MM.1S (cell line): ENCODE data around the gene RUFY2.

ENCODE experiments used
- DNase-seq: peaks from one replicate; pipeline ENCODE4 v3.0.0-alpha.2; 2015
- H2AFZ ChIP-seq: fragments of 300-600 bp; sonication (generic); 2 replicates; pipeline ENCODE4 v1.6.0; 2016; ENCODE audit warnings: antibody characterized with exemption, low read length
- H3F3A ChIP-seq: fragments of 300-600 bp; sonication (generic); 2 replicates; pipeline ENCODE4 v1.6.1; 2016; ENCODE audit warnings: mild to moderate bottlenecking, antibody characterized with exemption, low read length, moderate library complexity, mixed read lengths; ENCODE audit not compliant: insufficient read depth
- H3K27ac ChIP-seq: fragments of 300-600 bp; sonication (generic); 2 replicates; pipeline ENCODE4 v1.5.1; 2016; ENCODE audit warnings: mild to moderate bottlenecking, low read length
- H3K27me3 ChIP-seq: fragments of 300-600 bp; sonication (generic); replicated peaks from 2 replicates; pipeline ENCODE4 v1.6.0; 2016; ENCODE audit warnings: low read length; ENCODE audit not compliant: insufficient read depth
- H3K36me3 ChIP-seq: fragments of 300-600 bp; sonication (generic); replicated peaks from 2 replicates; pipeline ENCODE4 v1.6.1; 2016; ENCODE audit warnings: mild to moderate bottlenecking, low read length, mixed read lengths; ENCODE audit not compliant: insufficient read depth
- H3K4me1 ChIP-seq: fragments of 300-600 bp; sonication (generic); 2 replicates; pipeline ENCODE4 v1.6.1; 2016; ENCODE audit warnings: low read length, mixed read lengths
- H3K4me2 ChIP-seq: fragments of 300-600 bp; sonication (generic); 2 replicates; pipeline ENCODE4 v1.6.0; 2016; ENCODE audit warnings: low read depth, low read length
- H3K4me3 ChIP-seq: fragments of 300-600 bp; sonication (generic); 2 replicates; pipeline ENCODE4 v1.5.1; 2016; ENCODE audit warnings: low read length, mixed read lengths
- H3K79me2 ChIP-seq: fragments of 300-600 bp; sonication (generic); 2 replicates; pipeline ENCODE4 v1.6.1; 2016; ENCODE audit warnings: mixed run types, low read length, mixed read lengths
- H3K9ac ChIP-seq: fragments of 300-600 bp; sonication (generic); 2 replicates; pipeline ENCODE4 v1.6.1; 2016; ENCODE audit warnings: low read length, mixed read lengths
- H3K9me2 ChIP-seq: fragments of 300-600 bp; sonication (generic); replicated peaks from 2 replicates; pipeline ENCODE4 v1.6.1; 2016; ENCODE audit warnings: mild to moderate bottlenecking, low read length, mixed read lengths; ENCODE audit not compliant: insufficient read depth
- H3K9me3 ChIP-seq: fragments of 300-600 bp; sonication (generic); replicated peaks from 2 replicates; pipeline ENCODE4 v1.6.1; 2016; ENCODE audit warnings: mild to moderate bottlenecking, low read length, mixed read lengths; ENCODE audit not compliant: insufficient read depth
- H4K20me1 ChIP-seq: fragments of 300-600 bp; sonication (generic); 2 replicates; pipeline ENCODE4 v1.6.1; 2016; ENCODE audit warnings: mild to moderate bottlenecking, low read length, moderate library complexity, mixed read lengths; ENCODE audit not compliant: insufficient read depth
- EZH2 ChIP-seq: fragments of 300-600 bp; sonication (generic); optimal IDR thresholded peaks from 2 replicates; pipeline ENCODE3; 2017; ENCODE audit warnings: low read depth, mild to moderate bottlenecking, antibody characterized with exemption, low read length, mixed read lengths
- EZH2phosphoT487 ChIP-seq: fragments of 300-600 bp; sonication (generic); IDR thresholded peaks from 2 replicates; pipeline ENCODE4 v1.6.1; 2018; ENCODE audit warnings: antibody characterized with exemption, low read length
- TF ChIP-seq, protein P1 (sequence below): fragments of 300-600 bp; sonication (generic); IDR thresholded peaks from 2 replicates; pipeline ENCODE4 v1.5.1; 2016; ENCODE audit warnings: antibody characterized with exemption, low read length, mixed read lengths

Gene RUFY2

DNA sequence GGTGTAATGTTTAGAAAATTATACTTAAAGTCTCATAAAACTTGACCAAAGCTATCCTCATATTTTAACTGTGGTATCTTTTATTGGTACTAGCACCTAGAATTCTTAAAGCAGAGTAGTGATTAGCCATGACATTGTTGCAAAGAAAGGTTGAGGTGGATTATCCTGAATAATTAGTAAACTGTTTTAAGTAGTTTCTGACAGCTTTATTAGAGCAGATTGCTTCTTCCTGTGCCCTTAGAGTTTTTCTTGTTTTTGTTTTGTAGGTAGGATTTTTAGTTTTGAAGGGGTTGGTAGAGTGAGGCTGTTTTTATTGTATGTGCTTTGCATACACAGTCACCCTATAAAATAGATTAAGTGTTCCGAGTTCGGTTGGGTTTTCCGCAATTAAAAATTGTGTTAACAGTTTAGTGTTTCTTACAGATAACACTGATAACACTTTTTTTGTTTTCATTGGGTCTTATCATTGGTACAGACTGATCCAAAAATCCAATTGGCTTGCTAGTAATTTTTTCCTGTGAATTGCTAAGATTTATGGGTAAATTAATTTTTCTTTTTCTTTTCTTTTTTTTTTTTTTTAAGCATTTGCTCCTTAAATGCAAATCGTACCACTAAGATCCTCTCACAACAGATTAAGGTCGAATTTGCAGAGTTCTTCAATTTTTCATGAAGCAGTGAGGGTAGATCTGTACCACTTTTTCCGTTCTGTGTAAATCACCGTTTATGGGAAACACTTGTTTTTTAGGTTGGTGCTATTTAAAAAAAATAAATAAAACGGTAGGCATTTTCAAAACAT lies 72.2 kb downstream of the RUFY2 start:
- Histone ChIP-seq H3K4me2 (peak overlapping the region; percentile 50), H3K4me1 (peaks cover 40% of the 10 kb centered on the region), H3K9me3 (no peaks in the 10 kb centered on the region), H3K9ac (peak overlapping the region; percentile 99; the same call in 1 of the 2 replicates), H3K27me3 (no peaks in the 10 kb centered on the region), H3K9me2 (no peaks in the 10 kb centered on the region), H3K79me2 (peaks cover 80% of the 10 kb centered on the region), H3K36me3 (peaks cover 33% of the 10 kb centered on the region; the same call in 1 of the 2 replicates), H3K27ac (no peak overlapping the region), H4K20me1 (peaks cover 65% of the 10 kb centered on the region), H3F3A (peaks cover 23% of the 10 kb centered on the region), H3K4me3 (peak overlapping the region; percentile 97), H2AFZ (no peak overlapping the region)
- DNase-seq: no peak
- TF ChIP-seq EZH2 (no peak), EZH2phosphoT487 (no peak)
- TF ChIP-seq, protein P1, sequence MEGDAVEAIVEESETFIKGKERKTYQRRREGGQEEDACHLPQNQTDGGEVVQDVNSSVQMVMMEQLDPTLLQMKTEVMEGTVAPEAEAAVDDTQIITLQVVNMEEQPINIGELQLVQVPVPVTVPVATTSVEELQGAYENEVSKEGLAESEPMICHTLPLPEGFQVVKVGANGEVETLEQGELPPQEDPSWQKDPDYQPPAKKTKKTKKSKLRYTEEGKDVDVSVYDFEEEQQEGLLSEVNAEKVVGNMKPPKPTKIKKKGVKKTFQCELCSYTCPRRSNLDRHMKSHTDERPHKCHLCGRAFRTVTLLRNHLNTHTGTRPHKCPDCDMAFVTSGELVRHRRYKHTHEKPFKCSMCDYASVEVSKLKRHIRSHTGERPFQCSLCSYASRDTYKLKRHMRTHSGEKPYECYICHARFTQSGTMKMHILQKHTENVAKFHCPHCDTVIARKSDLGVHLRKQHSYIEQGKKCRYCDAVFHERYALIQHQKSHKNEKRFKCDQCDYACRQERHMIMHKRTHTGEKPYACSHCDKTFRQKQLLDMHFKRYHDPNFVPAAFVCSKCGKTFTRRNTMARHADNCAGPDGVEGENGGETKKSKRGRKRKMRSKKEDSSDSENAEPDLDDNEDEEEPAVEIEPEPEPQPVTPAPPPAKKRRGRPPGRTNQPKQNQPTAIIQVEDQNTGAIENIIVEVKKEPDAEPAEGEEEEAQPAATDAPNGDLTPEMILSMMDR: no peak

DNA sequence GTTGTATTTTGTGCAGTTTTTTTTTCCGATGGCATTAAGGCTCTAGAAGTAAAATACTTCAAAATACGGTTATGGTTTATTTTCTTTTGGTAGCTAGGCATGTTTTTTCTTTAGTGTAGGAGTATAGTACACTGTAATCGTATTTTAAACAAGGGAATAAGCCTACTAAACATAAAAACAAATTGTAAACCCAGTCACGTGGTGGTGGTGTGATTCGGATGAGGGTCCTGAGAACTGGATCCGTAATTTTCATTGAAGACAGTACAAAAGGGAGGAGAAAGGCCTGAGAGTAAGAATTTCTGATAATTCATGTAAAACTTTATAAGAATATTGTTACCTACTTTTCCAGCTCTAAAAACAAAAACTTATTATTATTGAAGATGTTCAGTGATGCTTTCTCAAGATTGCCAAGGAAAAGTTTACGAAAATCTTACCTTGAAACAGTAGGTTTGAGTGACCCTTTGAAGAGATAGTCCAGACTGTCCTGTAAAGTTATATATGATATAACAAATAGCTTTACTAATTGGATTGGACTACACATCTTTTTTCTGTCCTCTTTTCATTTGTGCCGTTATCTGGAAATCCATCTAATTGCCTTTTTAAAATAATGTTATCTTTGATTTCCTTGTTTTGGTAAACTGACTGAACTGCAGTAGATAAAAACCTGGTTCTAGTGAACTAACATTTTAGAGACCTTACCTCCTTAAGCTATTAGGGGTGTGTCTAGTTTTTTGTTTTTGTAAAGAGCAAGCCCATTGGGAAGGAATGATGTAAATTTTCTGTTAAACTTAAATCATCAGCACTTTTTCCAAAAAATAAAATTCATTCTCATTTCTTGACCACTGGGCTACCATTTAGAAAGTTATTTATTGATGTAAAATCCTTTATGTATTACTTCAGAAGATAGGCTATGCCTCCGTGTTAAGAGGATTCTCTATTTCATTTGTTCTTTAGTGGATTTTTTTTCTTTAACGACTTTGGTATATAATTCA lies 73.3 kb downstream of the RUFY2 start:
- H3K9me2 ChIP-seq: no peaks in the 10 kb centered on the region
- H3K9me3 ChIP-seq: no peaks in the 10 kb centered on the region
- no peak for TF ChIP-seq EZH2
- no peak for TF ChIP-seq EZH2phosphoT487
- TF ChIP-seq, protein P1: no peak
- peak overlapping the region; percentile 97 for H3K4me3 ChIP-seq
- peaks cover 23% of the 10 kb centered on the region; the same call in 1 of the 2 replicates for H3K36me3 ChIP-seq
- peaks cover 28% of the 10 kb centered on the region for H3K4me1 ChIP-seq
- H4K20me1 ChIP-seq: peaks cover 59% of the 10 kb centered on the region
- peak overlapping the region; percentile 50 for H3K4me2 ChIP-seq
- H3F3A ChIP-seq: peaks cover 18% of the 10 kb centered on the region; the same call in 1 of the 2 replicates
- no peak overlapping the region for H2AFZ ChIP-seq
- H3K9ac ChIP-seq: peak overlapping the region; percentile 99
- DNase-seq: no peak
- H3K27me3 ChIP-seq: no peaks in the 10 kb centered on the region
- H3K79me2 ChIP-seq: peaks cover 69% of the 10 kb centered on the region
- peak overlapping the region; percentile 88; the same call in 1 of the 2 replicates for H3K27ac ChIP-seq

DNA sequence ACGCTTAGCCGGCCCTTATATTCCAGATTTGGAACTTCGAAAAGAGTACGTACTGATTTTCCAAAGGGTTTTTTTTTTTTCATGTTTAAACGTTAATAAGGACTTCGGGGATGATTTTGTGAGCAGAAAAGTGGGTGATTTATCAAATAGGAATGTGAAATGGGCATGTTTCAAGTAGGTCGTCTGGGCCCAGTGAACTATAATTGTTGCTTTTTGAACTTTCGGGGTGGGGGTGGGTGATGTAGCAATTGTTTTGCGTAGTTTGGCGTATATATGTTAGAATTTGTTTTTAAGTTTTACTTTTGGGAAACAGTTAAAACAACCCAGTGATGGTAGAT lies 74.0 kb downstream of the RUFY2 start:
- Histone ChIP-seq H3K36me3 (peaks cover 18% of the 10 kb centered on the region; the same call in 1 of the 2 replicates), H3K79me2 (peaks cover 62% of the 10 kb centered on the region), H3K4me3 (peak overlapping the region; percentile 97), H3K9me3 (no peaks in the 10 kb centered on the region), H3K27me3 (no peaks in the 10 kb centered on the region), H3F3A (peaks cover 18% of the 10 kb centered on the region; the same call in 1 of the 2 replicates), H4K20me1 (peaks cover 52% of the 10 kb centered on the region), H2AFZ (no peak overlapping the region), H3K4me1 (peaks cover 22% of the 10 kb centered on the region), H3K4me2 (peak overlapping the region; percentile 50), H3K27ac (peak overlapping the region; percentile 88; the same call in 1 of the 2 replicates), H3K9me2 (no peaks in the 10 kb centered on the region), H3K9ac (peak overlapping the region; percentile 99)
- no peak for DNase-seq
- no peak for TF ChIP-seq EZH2phosphoT487
- TF ChIP-seq EZH2: no peak
- TF ChIP-seq, protein P1: no peak
